GM23338 (cell line): Measurements from ENCODE around the gene TRIB2. TPM values are rescaled to one million over a fixed set of nuclear protein-coding genes. Genes with fewer than 3 reads are reported as not detected.

Source experiments
- ATAC-seq: fragments of 200-7000 bp; cut with Tn5 transposase; 3 replicates; pipeline ENCODE4 v1.9.1; 2020
- DNase-seq: peaks from one replicate; pipeline ENCODE4 v3.0.0-alpha.2; 2015; ENCODE audit warnings: low spot score
- H2AFZ ChIP-seq: fragments of 200-600 bp; sonication (generic); 2 replicates; pipeline ENCODE4 v1.8.0; 2016; ENCODE audit warnings: antibody characterized with exemption, mild to moderate bottlenecking, moderate library complexity
- H3F3A ChIP-seq: fragments of 200-600 bp; sonication (generic); replicated peaks from 2 replicates; pipeline ENCODE4 v1.8.0; 2017; ENCODE audit warnings: antibody characterized with exemption, mixed run types, low read depth
- H3K27ac ChIP-seq: fragments of 200-600 bp; sonication (generic); 2 replicates; pipeline ENCODE4 v1.6.1; 2016; ENCODE audit warnings: low read depth
- H3K27me3 ChIP-seq: fragments of 200-600 bp; sonication (generic); 2 replicates; pipeline ENCODE4 v1.8.0; 2016; ENCODE audit warnings: mild to moderate bottlenecking, mixed run types, moderate library complexity; ENCODE audit not compliant: insufficient read depth
- H3K36me3 ChIP-seq: fragments of 200-600 bp; sonication (generic); 2 replicates; pipeline ENCODE4 v1.8.0; 2016; ENCODE audit warnings: mild to moderate bottlenecking; ENCODE audit not compliant: insufficient read depth
- H3K4me1 ChIP-seq: fragments of 200-600 bp; sonication (generic); 2 replicates; pipeline ENCODE4 v1.8.0; 2016; ENCODE audit warnings: mild to moderate bottlenecking, moderate library complexity; ENCODE audit not compliant: insufficient read depth
- H3K4me2 ChIP-seq: fragments of 200-600 bp; sonication (generic); 2 replicates; pipeline ENCODE4 v1.7.1; 2017; ENCODE audit warnings: mixed run types
- H3K4me3 ChIP-seq: fragments of 200-600 bp; sonication (generic); 2 replicates; pipeline ENCODE4 v1.6.1; 2016; ENCODE audit warnings: mixed run types
- H3K79me2 ChIP-seq: fragments of 200-600 bp; sonication (generic); replicated peaks from 2 replicates; pipeline ENCODE4 v1.8.0; 2017; ENCODE audit warnings: mild to moderate bottlenecking; ENCODE audit not compliant: insufficient read depth
- H3K9me2 ChIP-seq: fragments of 200-600 bp; sonication (generic); 2 replicates; pipeline ENCODE4 v1.8.0; 2017; ENCODE audit not compliant: insufficient read depth
- H4K20me1 ChIP-seq: fragments of 200-600 bp; sonication (generic); replicated peaks from 2 replicates; pipeline ENCODE4 v1.8.0; 2017; ENCODE audit warnings: mild to moderate bottlenecking; ENCODE audit not compliant: insufficient read depth
- H3K27ac Mint-ChIP-seq: 2 replicates; pipeline ENCODE4 v1.8.0; 2020; ENCODE audit warnings: inconsistent platforms, mild to moderate bottlenecking, moderate library complexity, mixed read lengths
- H3K27me3 Mint-ChIP-seq: 3 replicates; pipeline ENCODE4 v1.8.0; 2022; ENCODE audit warnings: low read depth, mild to moderate bottlenecking, moderate library complexity, mixed read lengths, inconsistent platforms; ENCODE audit not compliant: insufficient read depth, poor library complexity
- H3K36me3 Mint-ChIP-seq: 3 replicates; pipeline ENCODE4 v1.8.0; 2021; ENCODE audit warnings: low read depth, mild to moderate bottlenecking, inconsistent platforms, moderate library complexity, mixed read lengths
- H3K4me1 Mint-ChIP-seq: 3 replicates; pipeline ENCODE4 v1.8.0; 2020; ENCODE audit warnings: mild to moderate bottlenecking, inconsistent platforms, mixed read lengths
- H3K4me3 Mint-ChIP-seq: 3 replicates; pipeline ENCODE4 v1.8.0; 2021; ENCODE audit warnings: moderate library complexity, mild to moderate bottlenecking, inconsistent platforms, mixed read lengths
- H3K9me3 Mint-ChIP-seq: 3 replicates; pipeline ENCODE4 v1.8.0; 2020; ENCODE audit warnings: moderate library complexity, mild to moderate bottlenecking, inconsistent platforms, mixed read lengths
- CREB1 ChIP-seq: fragments of 250-450 bp; sonication (Bioruptor Pico); IDR thresholded peaks from 2 replicates; pipeline ENCODE4 v1.5.0; 2020; ENCODE audit warnings: low read depth, mild to moderate bottlenecking, moderate library complexity
- CTCF ChIP-seq, 2 experiments: fragments of 200-600 bp in 1 of 2; sonication (generic) in 1 of 2; conservative IDR thresholded peaks; 2 replicates each; pipeline versions ENCODE4 v1.5.1 to v1.6.1; 2016 to 2017; ENCODE audit warnings: antibody characterized with exemption in 2 of 2, low read depth in 2 of 2, mild to moderate bottlenecking in 2 of 2, moderate library complexity in 1 of 2
- ETS1 ChIP-seq: IDR thresholded peaks from 2 replicates; pipeline ENCODE4 v1.6.1; 2016; ENCODE audit warnings: antibody characterized with exemption
- EZH2 ChIP-seq: fragments of 200-600 bp; sonication (generic); IDR thresholded peaks from one replicate; pipeline ENCODE4 v1.8.0; 2017; ENCODE audit warnings: antibody characterized with exemption, mild to moderate bottlenecking, low read depth; ENCODE audit not compliant: unreplicated experiment
- EZH2phosphoT487 ChIP-seq: fragments of 200-600 bp; sonication (generic); IDR thresholded peaks from one replicate; pipeline ENCODE4 v1.8.1; 2018; ENCODE audit warnings: antibody characterized with exemption; ENCODE audit not compliant: unreplicated experiment
- JUNB ChIP-seq: IDR thresholded peaks from one replicate; pipeline ENCODE4 v1.6.1; 2016; ENCODE audit warnings: antibody characterized with exemption; ENCODE audit not compliant: unreplicated experiment
- NANOG ChIP-seq: IDR thresholded peaks from 2 replicates; pipeline ENCODE4 v1.6.1; 2016; ENCODE audit warnings: antibody characterized with exemption, borderline replicate concordance
- POLR2AphosphoS5 ChIP-seq: IDR thresholded peaks from 2 replicates; pipeline ENCODE4 v1.6.1; 2016; ENCODE audit warnings: antibody characterized with exemption, low read depth
- REST ChIP-seq: IDR thresholded peaks from one replicate; pipeline ENCODE4 v1.6.1; 2018; ENCODE audit warnings: antibody characterized with exemption; ENCODE audit not compliant: unreplicated experiment
- STAT1 ChIP-seq: IDR thresholded peaks from one replicate; pipeline ENCODE4 v1.6.1; 2016; ENCODE audit warnings: antibody characterized with exemption; ENCODE audit not compliant: unreplicated experiment
- ZNF114 ChIP-seq: fragments of 250-450 bp; sonication (Bioruptor Pico); IDR thresholded peaks from 2 replicates; pipeline ENCODE4 v1.5.0; 2020; ENCODE audit warnings: mild to moderate bottlenecking, moderate library complexity
- ZNF331 ChIP-seq: fragments of 250-450 bp; sonication (Bioruptor Pico); IDR thresholded peaks from 2 replicates; pipeline ENCODE4 v1.5.0; 2020; ENCODE audit warnings: low read depth, mild to moderate bottlenecking, moderate library complexity
- ZNF462 ChIP-seq: fragments of 250-450 bp; sonication (Bioruptor Pico); IDR thresholded peaks from 2 replicates; pipeline ENCODE4 v1.5.0; 2020; ENCODE audit warnings: mild to moderate bottlenecking, moderate library complexity
- polyA plus RNA-seq: library from polyadenylated mRNA; unstranded; fragments of >200 nt; fragmentation: Nextera tagmentation; extraction: Ambion mirVana; gene quantifications from 2 replicates; pipeline ENCODE4 v1.2.1, GENCODE V29; 2016
- total RNA-seq: library from RNA; depleted of rRNA; stranded (reverse); fragments of >200 nt; shearing (Covaris generic); gene quantifications from 2 replicates; pipeline ENCODE4 v1.2.3, GENCODE V29; 2014

Gene TRIB2
- total and polyA plus RNA-seq, 2 experiments from 2014 or later, result 40.3 to 109 TPM

GRCh38 chr2:12718015-12718671 is 1.4 kb downstream of the TRIB2 start:
- Histone ChIP-seq H4K20me1 (peaks cover 29% of the 10 kb centered on the region), H3K4me2 (peak overlapping the region; percentile 92), H3F3A (no peaks in the 10 kb centered on the region), H3K4me3 (peak overlapping the region; percentile 98), H3K36me3 (0 out of 2 replicates have a peak, but pooled peaks cover under 1% of the 10 kb centered on the region), H3K4me1 (peaks cover 49% of the 10 kb centered on the region), H3K79me2 (peaks cover 54% of the 10 kb centered on the region), H3K9me2 (no peaks in the 10 kb centered on the region), H2AFZ (peak overlapping the region; percentile 92), H3K27ac (no peak overlapping the region), H3K27me3 (peaks cover 24% of the 10 kb centered on the region)
- Mint-ChIP-seq H3K4me1 (peaks cover 48% of the 10 kb centered on the region), H3K4me3 (peak overlapping the region; percentile 98), H3K36me3 (peaks cover 17% of the 10 kb centered on the region), H3K9me3 (peaks cover 3% of the 10 kb centered on the region; the same call in 2 of the 3 replicates), H3K27ac (peak overlapping the region; percentile 94), H3K27me3 (peaks cover 13% of the 10 kb centered on the region)
- TF ChIP-seq POLR2AphosphoS5 (no peak), EZH2phosphoT487 (no peak), NANOG (no peak), STAT1 (no peak), CTCF (conservative IDR thresholded peaks at IDR 0.05; ENCODE audit: low read depth in 2 of 2) (no peak), ETS1 (no peak), CREB1 (CRISPR knock-in tag) (no peak), ZNF114 (CRISPR knock-in tag) (no peak), EZH2 (no peak), ZNF331 (CRISPR knock-in tag) (no peak), JUNB (no peak), REST (no peak), ZNF462 (CRISPR knock-in tag) (no peak)
- ATAC-seq (peak; percentile 0; the same call in 1 of the 3 replicates), DNase-seq (peak; percentile 46)
